Epidermal melanocyte (primary cell): ENCODE measurements around the gene OTOF.

Experiments used
- DNase-seq: peaks from one replicate; pipeline ENCODE4 v3.0.0; 2011; ENCODE audit warnings: low spot score; ENCODE audit not compliant: insufficient read length

The OTOF gene

DNA sequence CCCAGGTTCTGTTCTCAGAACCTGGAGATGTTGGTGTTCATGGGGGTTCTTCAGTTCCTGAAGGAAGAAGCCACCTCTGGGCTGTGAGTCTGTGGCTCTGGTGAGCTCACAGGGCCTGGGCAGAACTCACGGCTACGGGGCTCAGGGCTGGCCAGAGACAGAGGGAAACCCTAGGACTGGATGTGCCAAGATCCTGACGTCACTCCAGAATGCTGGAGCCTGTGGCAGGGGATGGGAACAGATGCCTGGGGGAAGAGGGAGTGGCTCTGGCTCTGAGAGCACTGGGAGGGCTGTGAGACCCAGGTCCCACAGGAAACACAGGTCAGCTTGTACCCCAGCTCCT lies at the start of gene OTOF:
Gene OTOF (minus strand): TSS at position 214 of the 343 bp plus-strand sequence.
- peak; percentile 44 for DNase-seq

DNA sequence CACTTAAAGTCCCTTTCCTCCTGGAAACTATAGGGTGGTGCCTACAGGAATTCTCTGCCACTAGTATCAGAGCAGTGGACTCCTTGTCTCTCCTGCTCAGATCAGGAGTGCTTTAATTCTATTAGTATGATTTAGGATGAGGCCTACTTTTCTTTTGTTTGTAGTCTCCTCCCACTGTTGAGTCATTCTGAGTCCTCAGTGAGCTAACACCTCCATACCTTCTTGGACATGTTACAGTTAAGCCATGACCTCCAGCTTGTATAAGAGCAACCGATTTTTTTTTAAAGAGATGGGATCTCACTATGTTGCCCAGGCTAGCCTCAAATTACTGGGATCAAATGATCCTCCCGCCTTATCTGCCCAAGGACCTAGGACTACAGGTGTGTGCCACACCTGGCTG lies 48.7 kb upstream of the OTOF start:
- DNase-seq, result no peak

DNA sequence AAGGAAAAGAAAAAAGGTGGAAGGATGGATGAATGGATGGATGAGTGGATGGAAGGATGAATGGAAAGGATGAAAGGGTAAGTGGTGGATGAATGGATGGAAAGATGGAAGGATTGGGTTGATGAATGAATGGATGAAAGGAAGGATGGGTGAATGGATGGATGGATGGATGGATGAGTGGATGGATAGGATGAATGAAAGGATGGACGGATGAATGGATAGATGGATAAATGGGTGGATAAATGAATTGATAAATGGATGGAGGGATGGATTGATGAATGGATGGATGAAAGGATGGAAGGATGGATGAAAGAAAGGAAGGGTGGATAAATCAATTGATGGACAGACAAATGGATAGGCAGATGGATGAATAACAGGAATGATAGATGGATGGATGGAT lies 48.2 kb upstream of the OTOF start:
- no peak for DNase-seq

DNA sequence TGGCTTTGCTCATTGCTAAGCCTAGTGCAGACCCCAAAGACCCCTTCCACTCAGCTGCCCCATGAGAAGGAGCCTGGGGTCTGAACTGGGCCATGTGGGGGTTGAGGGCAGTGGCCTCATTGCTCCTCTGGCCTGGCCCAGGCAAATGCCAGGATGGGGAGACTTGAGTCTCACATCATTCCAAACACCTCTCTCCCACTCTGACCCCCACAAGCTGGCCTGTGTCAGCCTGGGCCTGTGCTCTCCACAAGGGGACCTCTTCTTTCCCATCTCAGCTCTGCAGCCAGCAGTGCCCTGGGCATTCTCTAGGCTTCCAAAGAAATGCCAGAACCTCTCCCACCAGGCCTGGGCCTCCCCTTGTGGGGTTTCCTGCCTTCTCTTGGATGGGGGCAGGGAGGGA lies 45.8 kb upstream of the OTOF start:
- no peak for DNase-seq

DNA sequence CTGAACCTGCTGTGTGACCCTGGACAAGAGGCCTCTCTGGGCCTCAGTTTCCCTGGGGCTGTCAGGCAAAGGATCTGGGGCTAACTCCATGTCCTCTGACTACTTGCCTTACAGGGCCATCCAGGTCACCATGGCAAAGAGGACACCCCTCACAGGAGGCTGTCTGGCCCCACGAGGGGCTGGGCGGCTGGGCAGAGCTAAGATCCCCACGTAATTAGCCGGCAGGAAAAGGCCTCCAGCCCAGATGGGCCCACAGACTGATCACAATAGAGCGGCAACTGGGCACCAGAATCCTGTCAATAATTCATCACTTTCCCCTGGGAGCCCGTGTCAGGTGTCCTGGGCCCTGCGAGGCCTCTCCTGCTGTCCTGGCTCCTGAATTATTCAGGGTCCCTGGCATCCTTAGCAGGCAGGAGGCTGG lies 44.8 kb upstream of the OTOF start:
- DNase-seq, result no peak

DNA sequence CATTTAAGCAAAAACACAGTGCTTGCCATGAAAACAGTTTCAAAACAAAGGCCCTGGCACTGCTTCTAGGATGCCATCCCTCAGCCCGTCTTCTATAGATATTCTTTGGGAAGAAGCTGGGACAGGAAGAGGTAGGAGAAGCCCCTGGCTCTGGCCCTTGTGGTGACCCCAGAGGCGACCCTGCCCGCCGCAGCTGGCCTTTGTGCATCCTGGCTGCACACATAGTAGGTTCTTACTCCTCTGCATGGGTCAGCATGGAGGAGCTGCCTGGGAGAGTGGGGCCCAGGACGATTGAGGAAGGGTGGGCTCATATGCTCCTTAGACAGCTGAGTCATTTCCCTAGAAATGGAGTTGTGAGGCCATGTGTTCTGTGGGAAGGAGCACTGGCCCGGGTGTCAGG lies 44.4 kb upstream of the OTOF start:
- DNase-seq, result no peak

DNA sequence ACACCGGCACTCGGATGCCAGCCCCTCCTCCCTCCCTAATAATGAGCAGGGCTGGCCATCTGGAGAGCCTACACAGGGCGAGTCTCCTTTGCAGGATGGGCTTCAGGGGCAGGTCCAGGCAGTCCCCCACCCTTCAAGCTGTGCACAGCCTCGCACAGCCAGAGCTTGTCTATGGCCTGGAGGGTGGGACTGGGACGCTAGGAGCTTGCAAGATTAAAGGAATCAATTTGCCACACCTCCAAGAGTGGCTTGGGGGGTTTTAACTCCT lies 43.9 kb upstream of the OTOF start:
- no peak for DNase-seq

DNA sequence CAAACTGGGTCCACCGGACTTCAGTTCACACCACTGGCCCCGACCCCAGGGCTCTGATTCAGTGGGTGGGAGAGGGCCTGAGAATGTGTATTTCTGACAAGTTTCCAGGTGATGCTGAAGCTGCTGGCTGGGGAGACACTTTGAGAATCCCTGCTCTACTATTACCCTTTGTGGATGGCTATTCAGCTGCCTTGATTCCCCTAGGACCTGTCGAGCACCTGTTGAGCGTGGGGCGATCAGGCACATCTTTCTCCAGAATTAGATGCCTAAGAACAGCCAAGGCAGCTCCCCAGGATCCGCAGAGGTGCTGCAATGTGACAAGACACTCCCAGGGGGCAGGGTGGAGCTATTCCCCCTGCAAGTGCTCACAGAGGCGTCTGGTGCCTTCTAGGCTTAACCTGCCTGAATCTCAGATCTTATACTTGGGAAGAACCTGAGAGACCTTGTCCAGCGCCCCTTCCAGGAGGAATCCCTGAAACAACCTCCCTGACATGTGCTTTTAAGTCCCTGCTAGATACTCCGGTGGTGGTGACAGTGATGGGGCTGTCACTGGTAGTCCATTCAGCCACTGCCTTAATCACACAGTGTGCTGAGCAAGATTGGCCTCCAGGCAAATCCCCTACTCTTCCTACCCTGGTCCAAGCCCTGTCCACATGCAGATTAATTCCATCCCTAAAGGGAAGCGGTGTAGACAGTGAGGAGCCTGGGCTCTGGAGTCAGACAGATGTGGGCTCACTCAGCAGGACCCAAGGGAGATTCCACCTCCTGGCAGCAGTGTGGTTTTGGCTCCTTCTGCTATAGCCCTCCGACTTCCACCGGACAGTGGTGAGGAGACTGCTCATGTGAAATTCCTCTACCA lies 43.4 kb upstream of the OTOF start:
- no peak for DNase-seq

DNA sequence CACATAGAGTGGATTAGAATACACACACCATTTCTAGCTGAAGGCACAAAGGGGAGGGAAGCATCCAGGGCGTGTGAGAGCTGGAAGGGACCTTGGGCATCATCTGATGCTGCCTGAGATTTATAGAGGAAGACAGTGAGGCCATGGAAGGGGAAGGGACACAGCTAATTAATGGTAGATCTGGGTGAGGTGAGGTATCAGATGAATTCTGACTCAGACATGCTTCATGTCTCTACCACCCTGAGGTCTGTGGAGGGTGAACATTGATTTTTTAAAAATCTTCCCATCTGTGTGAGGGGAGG lies 42.2 kb upstream of the OTOF start:
- no peak for DNase-seq

DNA sequence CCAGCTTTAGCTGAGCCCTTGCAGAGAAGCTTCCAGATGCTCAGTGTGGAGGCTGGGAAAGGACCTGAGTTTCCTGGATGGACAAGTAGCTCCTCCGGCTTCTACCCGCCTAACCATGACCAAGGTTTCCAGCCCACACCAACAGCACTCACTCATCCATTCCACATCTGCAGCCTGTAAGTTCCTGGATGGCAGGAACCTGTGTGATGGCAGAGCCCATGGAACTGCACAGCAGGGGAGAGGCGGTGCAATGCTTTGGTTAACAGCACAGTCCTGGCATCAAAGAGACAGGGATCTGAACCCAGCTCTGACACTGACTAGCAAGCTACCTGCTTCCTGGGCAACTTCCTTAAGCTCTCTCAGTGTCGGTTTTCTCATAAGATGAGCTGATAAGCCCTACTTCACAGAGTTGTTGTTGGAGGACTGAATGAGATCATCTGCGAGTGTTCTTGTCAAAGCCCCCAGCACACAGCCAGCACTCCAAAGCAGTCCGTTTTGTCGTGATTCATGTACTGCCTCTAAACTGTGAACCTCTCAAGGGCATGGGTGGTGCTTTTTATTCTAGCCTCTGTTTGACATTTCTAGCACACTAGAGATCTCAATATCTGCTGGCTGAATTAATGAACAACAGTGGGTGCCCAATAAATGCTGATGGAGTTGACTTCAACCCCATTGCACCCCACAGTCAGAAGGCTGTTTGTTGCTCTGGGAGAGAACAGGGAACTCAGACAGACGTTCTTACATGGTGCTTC lies 41.6 kb upstream of the OTOF start:
- DNase-seq, result no peak

DNA sequence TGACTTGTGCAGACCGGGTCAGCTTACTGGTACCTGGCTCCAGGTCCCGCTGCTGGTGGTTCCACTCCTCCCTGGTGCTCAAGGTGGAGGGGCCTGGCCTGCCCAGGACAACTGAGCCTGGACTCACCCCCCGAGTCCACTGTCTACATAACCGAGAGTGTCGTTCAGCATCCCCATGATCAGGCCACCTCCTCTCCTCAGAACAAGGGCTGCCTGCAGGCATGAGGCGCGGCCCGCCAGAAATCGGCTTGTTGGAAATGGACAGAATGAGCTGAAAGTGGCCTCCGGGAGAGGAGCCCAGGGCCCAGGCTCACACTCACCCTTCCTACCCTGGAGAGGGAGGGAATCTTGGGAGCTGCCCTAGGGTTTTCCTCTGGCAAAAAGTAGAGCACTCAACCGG lies 38.9 kb upstream of the OTOF start:
- DNase-seq, result no peak

DNA sequence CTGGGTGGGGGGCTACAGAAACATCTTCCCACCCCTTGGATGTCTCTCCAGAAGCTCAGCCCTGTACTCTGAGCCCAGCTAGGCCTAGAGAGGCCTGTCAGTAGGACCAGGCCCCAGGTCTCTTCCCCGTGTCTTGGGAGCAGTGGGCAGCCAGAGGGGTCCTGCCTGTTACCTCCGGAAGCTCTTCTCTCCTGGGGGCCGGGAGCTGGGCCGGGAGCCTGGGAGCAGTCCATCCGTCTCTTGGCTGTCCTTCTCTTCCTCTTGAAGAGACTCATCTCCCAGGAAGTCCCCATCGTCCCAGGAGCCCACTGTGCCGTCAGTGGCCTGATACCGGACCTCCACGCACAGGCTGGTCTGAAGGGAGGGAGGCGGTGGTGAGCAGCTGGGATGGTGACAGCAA lies 38.3 kb upstream of the OTOF start:
- DNase-seq, result no peak

DNA sequence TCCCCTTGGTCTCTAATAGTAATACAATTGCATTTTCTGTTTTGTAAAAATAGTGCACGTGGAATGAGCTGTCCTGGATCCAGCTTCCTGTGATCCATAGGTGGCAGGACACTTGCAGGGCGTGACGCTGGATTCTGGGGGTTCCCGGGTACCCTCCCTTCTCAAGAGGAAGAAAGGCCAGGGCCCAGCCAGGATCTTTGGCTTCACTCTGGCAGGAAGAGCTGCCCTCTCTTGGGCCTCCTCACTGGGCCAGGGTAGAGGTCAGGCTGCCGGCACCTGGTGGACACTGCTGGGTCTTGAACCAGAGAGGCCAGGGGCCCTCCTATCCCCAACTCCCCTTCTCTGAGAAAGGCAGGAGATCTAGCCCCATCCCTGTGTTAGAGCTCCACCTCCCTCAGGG lies 37.8 kb upstream of the OTOF start:
- no peak for DNase-seq

DNA sequence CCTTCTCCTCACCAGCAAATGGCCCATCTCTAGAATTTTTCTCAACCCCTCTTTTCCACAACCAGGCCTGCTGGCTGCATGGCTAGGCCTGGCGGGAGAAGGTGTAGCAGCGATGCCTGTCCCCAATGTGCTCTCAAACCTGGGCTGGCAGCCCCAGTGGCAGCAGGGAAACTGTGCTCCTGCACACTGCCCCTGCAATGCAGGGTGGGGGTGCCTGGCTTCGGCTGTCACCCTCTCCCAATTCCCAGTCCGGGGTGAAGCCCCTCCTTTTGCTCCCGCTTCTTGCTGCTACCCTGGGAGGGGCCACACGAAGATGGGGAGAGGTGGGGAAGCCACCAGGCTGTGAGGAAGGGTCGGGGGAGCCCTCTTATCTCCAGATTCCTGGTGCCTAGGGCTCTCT lies 36.1 kb upstream of the OTOF start:
- no peak for DNase-seq

DNA sequence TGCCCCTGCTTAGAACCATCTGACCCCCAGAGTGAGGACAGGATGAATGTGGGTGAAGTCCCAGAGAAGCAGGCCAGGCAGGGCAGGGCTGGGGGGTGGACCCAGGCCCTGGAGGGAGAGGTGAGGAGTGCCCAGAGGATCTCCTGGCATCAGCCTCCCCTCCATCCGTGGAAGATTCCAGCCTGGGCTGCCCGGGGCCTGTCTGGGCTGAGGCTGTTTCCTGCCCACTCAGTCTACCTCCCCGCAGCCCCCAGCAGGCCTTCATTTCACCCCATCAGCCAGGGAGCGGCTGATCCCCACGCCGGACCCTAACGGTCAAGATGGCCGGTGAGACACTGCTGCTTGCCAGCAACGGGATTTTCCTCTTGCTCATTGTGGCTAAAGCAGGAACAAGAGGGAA lies 35.3 kb upstream of the OTOF start:
- DNase-seq, result no peak

DNA sequence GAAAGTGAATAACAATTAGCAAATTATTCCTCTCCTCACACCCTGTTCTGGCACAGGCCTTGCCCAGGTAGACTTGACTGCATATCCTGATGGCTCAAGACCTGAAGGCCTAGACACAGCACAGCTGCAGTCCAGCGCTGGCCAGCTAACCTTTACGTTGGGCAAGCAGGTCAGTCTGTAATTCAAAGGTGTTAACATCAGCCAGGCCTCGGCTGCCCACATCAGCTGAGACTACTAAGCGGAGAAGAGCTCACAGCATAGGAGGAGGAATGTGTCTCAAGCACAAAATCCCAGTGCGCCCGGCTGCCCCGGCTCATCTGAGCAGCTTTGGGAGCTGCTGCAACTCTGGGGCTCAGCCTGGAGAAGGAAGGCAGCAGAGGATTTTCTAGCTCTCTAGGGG lies 33.5 kb upstream of the OTOF start:
- DNase-seq, result no peak

DNA sequence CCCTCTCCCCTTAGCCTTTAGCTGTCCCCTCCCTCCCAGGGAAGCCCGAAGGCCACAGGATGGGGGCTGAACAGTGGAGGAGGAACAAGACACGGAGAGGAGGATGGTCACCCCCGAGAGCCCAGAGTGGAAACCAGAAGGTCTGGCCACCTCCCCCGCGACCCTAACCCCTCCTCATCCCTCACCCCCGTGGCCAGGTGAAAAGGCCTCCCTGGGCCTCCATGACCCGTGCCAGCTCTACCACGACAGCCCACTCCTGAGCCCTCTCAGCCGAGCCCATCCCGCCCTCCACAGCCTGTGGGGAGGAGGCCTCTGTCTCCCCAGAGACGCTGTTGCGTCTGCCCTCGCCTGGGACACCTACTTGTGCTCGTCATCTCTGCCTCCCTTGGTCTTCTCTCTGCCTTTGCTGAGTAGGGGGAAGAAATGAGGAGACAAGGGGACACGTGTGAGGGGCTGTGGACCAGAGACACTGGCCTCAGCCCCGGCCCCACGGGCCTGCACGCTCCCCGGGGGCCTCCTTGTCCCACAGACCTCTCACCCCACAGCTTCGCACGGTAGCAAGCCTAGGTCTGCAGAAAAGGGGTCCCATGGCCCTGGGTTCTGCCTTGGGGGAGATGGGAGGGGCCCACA lies 32.5 kb upstream of the OTOF start:
- DNase-seq, result no peak

DNA sequence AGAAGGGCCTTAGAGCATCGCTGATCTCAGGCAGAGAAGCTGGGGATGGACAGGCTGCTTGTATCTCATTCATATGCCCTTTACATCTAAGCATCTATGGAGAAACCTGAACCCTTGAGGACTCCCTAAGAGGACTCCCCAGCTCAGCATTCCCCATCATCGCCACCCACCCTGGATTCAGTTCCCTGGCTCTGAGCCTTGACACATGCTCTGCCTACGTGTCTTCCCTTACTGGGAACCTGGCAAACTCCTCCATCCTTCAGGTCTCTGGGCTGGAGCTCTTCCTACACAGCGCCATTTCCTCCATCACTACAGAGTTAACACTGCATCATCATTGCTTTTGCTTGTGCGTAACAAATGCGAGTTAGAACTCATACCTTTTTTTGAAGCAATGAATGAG lies 31.2 kb upstream of the OTOF start:
- no peak for DNase-seq

DNA sequence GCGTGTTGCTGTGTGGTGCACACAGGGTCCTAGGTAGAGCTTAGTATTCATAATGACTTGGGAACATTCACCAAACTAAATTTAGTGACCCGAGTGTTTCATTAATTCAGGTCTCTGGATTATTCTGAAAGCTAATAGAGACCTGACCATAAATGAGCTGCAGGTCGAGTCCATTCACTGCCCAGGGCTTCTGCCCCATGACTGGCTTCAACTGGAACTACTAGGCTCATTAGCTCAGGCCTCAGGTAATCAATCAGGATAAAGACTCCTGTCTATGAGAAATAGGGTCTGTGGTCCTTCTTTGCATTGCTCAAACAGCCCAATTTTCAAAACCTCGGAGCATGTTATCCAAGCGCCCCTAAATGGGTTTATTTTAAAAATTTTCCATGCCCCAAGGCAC lies 30.0 kb upstream of the OTOF start:
- DNase-seq, result no peak

DNA sequence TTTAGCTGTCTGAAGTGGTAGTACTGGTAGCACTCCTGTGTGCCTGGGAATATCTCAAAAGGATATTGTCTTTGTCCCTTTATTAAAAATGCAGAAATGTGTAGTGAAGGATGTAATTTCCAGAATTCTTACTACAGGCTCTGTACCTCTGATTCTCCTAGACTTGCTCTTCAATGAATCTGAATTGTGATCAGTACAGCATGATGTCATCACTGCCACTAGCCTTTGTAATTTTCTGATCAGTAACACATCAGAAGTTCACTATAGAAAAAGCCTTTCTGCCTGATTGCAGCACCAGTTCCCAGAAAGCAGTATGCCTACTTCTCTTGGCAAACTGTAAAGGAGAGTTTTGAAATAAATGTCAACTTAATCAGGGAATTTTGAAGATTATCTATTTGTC lies 29.2 kb upstream of the OTOF start:
- no peak for DNase-seq

DNA sequence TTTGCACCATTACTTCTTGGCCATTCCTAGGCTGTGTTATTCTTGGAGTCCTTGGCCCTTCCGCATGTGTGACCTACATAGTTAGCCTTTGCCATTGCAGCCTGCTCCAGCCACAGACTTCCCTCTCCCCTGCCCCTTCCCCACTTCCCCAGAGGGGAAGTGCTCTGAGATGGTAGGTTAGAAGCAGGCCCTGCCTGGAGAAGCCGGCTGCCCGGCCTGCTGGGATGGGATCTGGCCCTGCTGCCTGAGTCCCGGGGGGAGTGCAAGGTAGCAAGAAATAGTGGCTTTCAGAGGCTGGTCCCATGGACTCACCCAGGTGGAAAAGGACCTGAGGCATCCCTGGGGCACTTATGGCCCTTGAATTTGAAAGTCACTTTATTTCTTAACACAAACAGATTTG lies 28.4 kb upstream of the OTOF start:
- DNase-seq, result no peak

DNA sequence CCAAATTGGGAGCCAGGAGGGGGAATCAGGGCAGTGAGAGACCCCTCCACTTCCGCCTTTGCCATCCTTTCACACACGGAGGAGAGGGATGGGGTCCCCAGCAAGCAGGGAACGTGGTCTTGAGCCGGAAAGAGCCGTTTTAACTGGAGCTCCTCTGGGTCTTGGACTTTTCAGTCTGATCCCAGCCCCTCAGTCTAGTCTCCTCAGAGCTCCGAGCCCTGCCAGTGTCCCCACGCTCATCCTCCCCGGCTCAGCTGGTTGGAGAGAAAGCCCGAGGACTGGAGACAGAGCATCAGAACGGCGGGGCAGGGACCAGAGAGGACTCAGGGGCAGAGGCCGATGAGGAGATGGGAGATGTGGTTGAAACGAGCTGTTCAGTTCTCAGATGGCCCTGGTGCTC lies 26.1 kb upstream of the OTOF start:
- no peak for DNase-seq

DNA sequence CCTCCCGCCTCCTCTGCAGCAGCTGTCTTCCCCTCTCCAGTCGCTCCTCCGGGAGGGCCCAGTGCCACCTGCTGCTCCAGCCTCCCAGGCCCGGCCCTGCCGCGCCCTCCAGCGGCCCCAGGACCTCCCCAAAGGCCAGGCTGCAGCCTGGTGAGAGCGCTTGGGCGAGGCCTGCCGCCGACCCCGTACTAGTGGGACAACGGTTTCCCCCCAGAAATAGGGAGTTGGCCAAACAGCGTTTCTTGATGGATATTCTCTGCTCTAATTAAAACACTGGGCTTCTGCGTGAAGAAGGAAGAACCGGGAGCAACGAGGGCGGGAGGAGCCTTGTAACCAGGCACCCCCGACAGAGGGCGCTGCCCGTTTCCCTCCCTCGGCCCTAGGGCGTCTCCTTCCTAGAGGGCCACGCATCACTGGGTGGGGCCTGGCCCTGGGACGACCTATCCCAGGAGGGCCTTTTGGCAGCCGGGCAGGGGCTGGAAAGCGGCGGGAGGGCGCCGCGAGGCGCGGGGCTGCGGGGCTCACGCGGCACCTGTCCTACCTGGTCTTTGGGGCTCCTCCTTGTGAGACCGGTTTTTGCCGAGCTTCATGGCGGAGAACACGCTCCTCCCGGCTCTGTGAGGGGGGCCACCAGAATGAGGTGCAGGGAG lies 25.4 kb upstream of the OTOF start:
- peak; percentile 57 for DNase-seq
